SK-N-SH (cell line): Measurements from ENCODE around the gene ZPLD1.

Source experiments
- SMC3 ChIP-seq: IDR thresholded peaks from 2 replicates; pipeline ENCODE4 v1.6.1; 2012; ENCODE audit warnings: low read depth, low read length, improper control_type of control experiment
- TF ChIP-seq, protein P1 (sequence below): fragments of 200-600 bp; sonication (generic); IDR thresholded peaks from 2 replicates; pipeline ENCODE4 v1.6.1; 2017; ENCODE audit warnings: antibody characterized with exemption, mild to moderate bottlenecking, moderate library complexity

DNA sequence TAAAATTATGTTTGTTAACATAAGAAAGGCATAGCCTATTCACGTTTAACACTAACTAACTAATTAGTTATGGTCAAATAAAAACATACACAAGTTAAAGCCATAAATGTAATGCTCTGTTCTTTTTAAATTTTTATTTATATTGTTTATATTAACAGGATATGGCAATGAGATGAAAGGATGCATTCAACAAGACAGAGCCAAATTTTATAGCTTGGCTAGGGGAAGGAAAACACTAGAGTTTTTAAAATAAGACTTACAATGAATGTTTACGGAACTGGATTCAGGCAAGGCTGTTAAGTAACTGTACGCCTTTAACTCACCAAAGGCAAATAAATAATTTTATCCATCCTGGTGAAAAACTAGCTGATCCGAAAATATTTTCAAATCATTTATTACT, 86.4 kb downstream of the ZPLD1 start:
- TF ChIP-seq, protein P1, sequence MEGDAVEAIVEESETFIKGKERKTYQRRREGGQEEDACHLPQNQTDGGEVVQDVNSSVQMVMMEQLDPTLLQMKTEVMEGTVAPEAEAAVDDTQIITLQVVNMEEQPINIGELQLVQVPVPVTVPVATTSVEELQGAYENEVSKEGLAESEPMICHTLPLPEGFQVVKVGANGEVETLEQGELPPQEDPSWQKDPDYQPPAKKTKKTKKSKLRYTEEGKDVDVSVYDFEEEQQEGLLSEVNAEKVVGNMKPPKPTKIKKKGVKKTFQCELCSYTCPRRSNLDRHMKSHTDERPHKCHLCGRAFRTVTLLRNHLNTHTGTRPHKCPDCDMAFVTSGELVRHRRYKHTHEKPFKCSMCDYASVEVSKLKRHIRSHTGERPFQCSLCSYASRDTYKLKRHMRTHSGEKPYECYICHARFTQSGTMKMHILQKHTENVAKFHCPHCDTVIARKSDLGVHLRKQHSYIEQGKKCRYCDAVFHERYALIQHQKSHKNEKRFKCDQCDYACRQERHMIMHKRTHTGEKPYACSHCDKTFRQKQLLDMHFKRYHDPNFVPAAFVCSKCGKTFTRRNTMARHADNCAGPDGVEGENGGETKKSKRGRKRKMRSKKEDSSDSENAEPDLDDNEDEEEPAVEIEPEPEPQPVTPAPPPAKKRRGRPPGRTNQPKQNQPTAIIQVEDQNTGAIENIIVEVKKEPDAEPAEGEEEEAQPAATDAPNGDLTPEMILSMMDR, result no peak
- TF ChIP-seq SMC3, result no peak
